ENCODE measurements around the gene TMED10.
A peak's percentile ranks its signal among the peaks of the same experiment; 100 is the strongest.

DNA sequence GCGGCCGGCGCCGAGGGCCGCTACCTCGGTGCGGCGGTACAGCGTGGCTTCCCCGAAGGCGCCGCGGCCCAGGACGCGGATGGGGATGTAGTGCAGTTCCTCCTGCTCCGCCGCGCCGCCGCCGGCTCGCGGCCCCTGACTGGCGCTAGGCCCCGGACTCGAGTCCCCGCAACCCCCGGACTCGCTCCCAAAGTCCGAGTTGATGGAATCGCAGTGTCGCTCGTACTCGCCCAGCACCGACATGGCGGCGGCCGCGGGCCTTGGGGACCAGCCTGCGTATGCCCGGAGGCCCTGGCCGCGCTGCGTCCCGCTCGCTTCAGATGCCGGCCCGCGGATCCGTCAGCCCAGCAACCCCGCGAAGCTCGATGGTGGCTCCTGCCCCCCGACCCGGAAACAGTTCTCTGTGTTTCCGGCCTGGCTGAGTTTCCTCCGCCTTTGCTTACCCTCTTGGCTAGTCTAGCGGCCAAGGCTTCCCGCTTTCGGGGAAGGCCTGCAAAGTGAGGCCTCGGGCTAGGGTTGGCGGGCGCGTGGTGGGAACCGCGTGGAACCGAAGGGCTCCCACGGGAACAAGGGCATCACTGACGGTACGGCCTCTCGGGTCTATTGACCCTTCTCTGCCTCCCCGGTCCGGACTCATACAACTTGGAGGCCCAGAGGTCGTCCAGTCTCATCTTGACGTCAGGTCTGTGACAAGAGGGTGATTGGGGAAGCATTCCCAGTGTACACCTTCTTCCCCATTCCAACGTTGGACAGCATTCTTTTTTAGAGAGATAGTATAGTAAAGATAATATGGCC, 49.5 kb downstream of the TMED10 start, which contains the start of gene NEK9:
- TF ChIP-seq POLR2AphosphoS5 (IDR thresholded peaks at IDR 0.05) (peak; percentile 61 to 93 (median 81)), CTCF (IDR thresholded peaks at IDR 0.05) (no peak), EP300 (IDR thresholded peaks at IDR 0.05) (no peak), POLR2A (IDR thresholded peaks at IDR 0.05) (no peak)
